A549 (cell line): ENCODE data around the gene OTOP1. TPM values are rescaled to one million over a fixed set of nuclear protein-coding genes. Genes with fewer than 3 reads are reported as not detected.

Source experiments
- ATAC-seq, 2 experiments: fragments of 200-7000 bp in 1 of 2; fragments of >200 bp in 1 of 2; cut with Nextera tagmentation in 1 of 2; cut with Tn5 transposase in 1 of 2; 3 replicates each; pipeline versions ENCODE4 v1.8.0 to v1.9.1; 2018 to 2020; ENCODE audit warnings: mild to moderate bottlenecking in 1 of 2, moderate library complexity in 1 of 2
- CTCF ChIA-PET: fragments of 300-600 bp; sonication (Branson Sonifier 250); formaldehyde crosslinking; extraction: SDS; loops from one replicate; lab custom pipeline; 2021; ENCODE audit warnings: antibody characterized with exemption, inconsistent platforms; lab: Yijun Ruan, JAX
- POLR2A ChIA-PET: fragments of 350-600 bp; formaldehyde crosslinking; extraction: SDS; loops from one replicate; lab custom pipeline; 2021; ENCODE audit warnings: antibody characterized with exemption, inconsistent platforms; lab: Yijun Ruan, JAX
- DNase-seq, 2 experiments: peaks; one replicate each; pipeline versions ENCODE4 v3.0.0 to v3.0.0-alpha.2; 2011 to 2016; ENCODE audit warnings: low read depth in 1 of 2, low spot score in 1 of 2
- FAIRE-seq: peaks from 2 replicates; lab custom pipeline; 2011; peaks lifted over from hg19 to GRCh38; lab: Jason Lieb, UNC
- H3K27ac ChIP-seq, 2 experiments: fragments of >200 bp; sonication (Bioruptor Twin); formaldehyde crosslinking; 3 replicates each; pipeline ENCODE4 v1.5.1; 2016 to 2017
- H3K4me1 ChIP-seq: fragments of >200 bp; sonication (Bioruptor Twin); formaldehyde crosslinking; 3 replicates; pipeline ENCODE4 v1.6.1; 2016
- H3K4me2 ChIP-seq: fragments of >200 bp; sonication (Bioruptor Twin); formaldehyde crosslinking; 3 replicates; pipeline ENCODE4 v1.6.1; 2016
- H3K4me3 ChIP-seq: fragments of >200 bp; sonication (Bioruptor Twin); formaldehyde crosslinking; 3 replicates; pipeline ENCODE4 v1.5.1; 2016
- H3K9me3 ChIP-seq: fragments of >200 bp; sonication (Bioruptor Twin); formaldehyde crosslinking; 3 replicates; pipeline ENCODE4 v1.6.1; 2016
- BHLHE40 ChIP-seq: IDR thresholded peaks from 2 replicates; pipeline ENCODE4 v1.6.1; 2012; ENCODE audit warnings: low read depth, low read length, inconsistent platforms
- CEBPB ChIP-seq, 2 experiments: fragments of >200 bp in 1 of 2; sonication (Bioruptor Twin) in 1 of 2; formaldehyde crosslinking in 1 of 2; IDR thresholded peaks; 2 replicates each; pipeline ENCODE4 v1.6.1; 2012 to 2016
- EP300 ChIP-seq, 2 experiments: fragments of >200 bp; sonication (Bioruptor Twin); formaldehyde crosslinking; IDR thresholded peaks; 2 replicates in 1 of 2; 3 replicates in 1 of 2; pipeline ENCODE4 v1.6.1; 2016 to 2017
- FOSB ChIP-seq: fragments of 250-450 bp; sonication (Bioruptor Pico); IDR thresholded peaks from 2 replicates; pipeline ENCODE4 v1.5.0; 2020; ENCODE audit warnings: mild to moderate bottlenecking, moderate library complexity
- FOSL2 ChIP-seq, 2 experiments: fragments of 450-650 bp in 1 of 2; fragments of >200 bp in 1 of 2; sonication (Bioruptor Twin) in 1 of 2; formaldehyde crosslinking; IDR thresholded peaks; 2 replicates each; pipeline versions ENCODE4 v1.5.0 to v1.6.1; 2016 to 2020; ENCODE audit warnings: mild to moderate bottlenecking in 1 of 2, moderate library complexity in 1 of 2
- GATA3 ChIP-seq: IDR thresholded peaks from 2 replicates; pipeline ENCODE4 v1.6.1; 2012; ENCODE audit warnings: borderline replicate concordance
- HDAC2 ChIP-seq: fragments of 200-600 bp; sonication (generic); IDR thresholded peaks from 2 replicates; pipeline ENCODE4 v1.6.1; 2016
- HEYL ChIP-seq: fragments of 250-450 bp; sonication (Bioruptor Pico); IDR thresholded peaks from 2 replicates; pipeline ENCODE4 v1.8.0; 2021; ENCODE audit warnings: mild to moderate bottlenecking, moderate library complexity
- JUN ChIP-seq, 2 experiments: fragments of >200 bp; sonication (Bioruptor Twin); formaldehyde crosslinking; IDR thresholded peaks; 2 replicates in 1 of 2; 3 replicates in 1 of 2; pipeline ENCODE4 v1.6.1; 2016 to 2017
- JUNB ChIP-seq: fragments of >200 bp; sonication (Bioruptor Twin); formaldehyde crosslinking; IDR thresholded peaks from 2 replicates; pipeline ENCODE4 v1.6.1; 2016
- KDM1A ChIP-seq: fragments of 200-600 bp; sonication (generic); IDR thresholded peaks from 2 replicates; pipeline ENCODE4 v1.6.1; 2016; ENCODE audit warnings: low read depth, mild to moderate bottlenecking
- KDM5A ChIP-seq: fragments of 200-600 bp; sonication (generic); IDR thresholded peaks from 2 replicates; pipeline ENCODE4 v1.6.1; 2016; ENCODE audit warnings: antibody characterized with exemption, mild to moderate bottlenecking
- MAFK ChIP-seq: fragments of 450-650 bp; IDR thresholded peaks from 2 replicates; pipeline ENCODE4 v1.6.1; 2014; ENCODE audit not compliant: partially characterized antibody
- MAZ ChIP-seq: fragments of 150-350 bp; IDR thresholded peaks from 2 replicates; pipeline ENCODE4 v1.6.1; 2014; ENCODE audit warnings: antibody characterized with exemption, low read depth, low read length, borderline replicate concordance
- MYC ChIP-seq: IDR thresholded peaks from 2 replicates; pipeline ENCODE4 v1.6.1; 2012; ENCODE audit warnings: mild to moderate bottlenecking, inconsistent platforms, low read length, improper control_type of control experiment, borderline replicate concordance
- NFE2L2 ChIP-seq: fragments of 150-350 bp; conservative IDR thresholded peaks from 2 replicates; pipeline ENCODE4 v1.6.1; 2014; ENCODE audit warnings: low read length
- NR3C1 ChIP-seq: fragments of >200 bp; sonication (Bioruptor Twin); formaldehyde crosslinking; IDR thresholded peaks from 3 replicates; pipeline ENCODE4 v1.6.1; 2017
- PHF8 ChIP-seq: fragments of 200-600 bp; sonication (generic); IDR thresholded peaks from 2 replicates; pipeline ENCODE4 v1.6.1; 2016; ENCODE audit warnings: low read depth, mild to moderate bottlenecking, antibody characterized with exemption, moderate library complexity, borderline replicate concordance
- RCOR1 ChIP-seq: fragments of 150-350 bp; IDR thresholded peaks from 2 replicates; pipeline ENCODE4 v1.6.1; 2014; ENCODE audit warnings: antibody characterized with exemption, low read length, low read depth
- RFX5 ChIP-seq: fragments of 450-650 bp; IDR thresholded peaks from 2 replicates; pipeline ENCODE4 v1.7.1; 2014; ENCODE audit warnings: antibody characterized with exemption, mild to moderate bottlenecking, moderate library complexity
- TP53 ChIP-seq: fragments of 250-450 bp; sonication (Bioruptor Pico); IDR thresholded peaks from 2 replicates; pipeline ENCODE4 v1.5.0; 2021; ENCODE audit warnings: mild to moderate bottlenecking, moderate library complexity
- ZC3H11A ChIP-seq: fragments of 450-650 bp; IDR thresholded peaks from 2 replicates; pipeline ENCODE4 v1.6.1; 2014; ENCODE audit warnings: antibody characterized with exemption, mild to moderate bottlenecking
- ZFP36 ChIP-seq: fragments of 450-650 bp; IDR thresholded peaks from 2 replicates; pipeline ENCODE4 v1.6.1; 2014; ENCODE audit warnings: borderline replicate concordance; ENCODE audit not compliant: partially characterized antibody
- ZNF302 ChIP-seq: fragments of 250-450 bp; sonication (Bioruptor Pico); IDR thresholded peaks from 2 replicates; pipeline ENCODE4 v1.9.0; 2021; ENCODE audit warnings: inconsistent platforms, mild to moderate bottlenecking, moderate library complexity
- WGBS: methylation state at CpG from one replicate; pipeline ENCODE4 v1.1.6; 2017; ENCODE audit errors: missing lambda C conversion rate; 5-methylcytosine and 5-hydroxymethylcytosine counted together
- polyA plus RNA-seq, 4 experiments: library from polyadenylated mRNA; depleted of rRNA in 3 of 4; stranded (reverse); fragments of >200 nt; fragmentation: RNase III in 1 of 4; extraction: RNeasy Plus Mini Kit Qiagen cat#74134 plus additional on column Dnase treatment in 1 of 4; gene quantifications; 2 replicates in 3 of 4; 3 replicates in 1 of 4; pipeline ENCODE4 v1.2.3, GENCODE V29; 2011 to 2017
- TF ChIP-seq, protein P1 (sequence below): IDR thresholded peaks from 2 replicates; pipeline ENCODE4 v1.6.1; 2012
- TF ChIP-seq, protein P2 (sequence below): fragments of >200 bp; sonication (Bioruptor Twin); formaldehyde crosslinking; IDR thresholded peaks from 3 replicates; pipeline ENCODE4 v1.6.1; 2016
- TF ChIP-seq, protein P3 (sequence below): fragments of 450-650 bp; IDR thresholded peaks from 2 replicates; pipeline ENCODE4 v1.6.1; 2014; ENCODE audit warnings: antibody characterized with exemption
- TF ChIP-seq, protein P4 (sequence below): fragments of 250-450 bp; sonication (Bioruptor Pico); IDR thresholded peaks from 2 replicates; pipeline ENCODE4 v1.5.0; 2020; ENCODE audit warnings: low read depth, mild to moderate bottlenecking, moderate library complexity

OTOP1 gene
- polyA plus RNA-seq, 2 of the 4 experiments (the other 2 are of a cell fraction): not detected

DNA sequence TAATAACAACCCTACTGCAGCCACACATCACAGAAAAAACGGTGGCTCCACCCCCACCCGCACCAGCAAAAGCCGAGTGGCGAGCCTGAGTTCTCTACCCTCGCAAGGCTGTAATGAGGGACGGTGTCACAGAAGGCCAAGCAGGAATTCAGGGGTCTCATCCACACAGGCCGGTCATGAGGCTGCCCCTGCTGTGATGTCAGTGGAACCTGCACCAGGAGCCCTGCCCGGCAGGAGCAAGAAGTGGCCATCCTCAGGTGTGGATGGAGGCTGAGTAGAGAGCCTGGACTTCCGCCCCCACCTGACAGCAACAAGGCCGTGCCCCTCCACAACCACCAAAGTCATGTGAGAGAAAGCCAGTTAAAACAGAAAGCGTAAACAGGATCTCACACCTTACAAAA is 42.6 kb upstream of the OTOP1 start:
- TF ChIP-seq CEBPB (IDR thresholded peaks at IDR 0.05): no peak
- TF ChIP-seq FOSL2 (IDR thresholded peaks at IDR 0.05): no peak
- no peak for TF ChIP-seq FOSL2 (CRISPR knock-in tag; IDR thresholded peaks at IDR 0.05)
- TF ChIP-seq, protein P1, sequence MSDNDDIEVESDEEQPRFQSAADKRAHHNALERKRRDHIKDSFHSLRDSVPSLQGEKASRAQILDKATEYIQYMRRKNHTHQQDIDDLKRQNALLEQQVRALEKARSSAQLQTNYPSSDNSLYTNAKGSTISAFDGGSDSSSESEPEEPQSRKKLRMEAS: no peak
- TF ChIP-seq MAZ: no peak
- TF ChIP-seq FOSB (CRISPR knock-in tag): no peak
- no peak for TF ChIP-seq MAFK
- TF ChIP-seq, protein P2, sequence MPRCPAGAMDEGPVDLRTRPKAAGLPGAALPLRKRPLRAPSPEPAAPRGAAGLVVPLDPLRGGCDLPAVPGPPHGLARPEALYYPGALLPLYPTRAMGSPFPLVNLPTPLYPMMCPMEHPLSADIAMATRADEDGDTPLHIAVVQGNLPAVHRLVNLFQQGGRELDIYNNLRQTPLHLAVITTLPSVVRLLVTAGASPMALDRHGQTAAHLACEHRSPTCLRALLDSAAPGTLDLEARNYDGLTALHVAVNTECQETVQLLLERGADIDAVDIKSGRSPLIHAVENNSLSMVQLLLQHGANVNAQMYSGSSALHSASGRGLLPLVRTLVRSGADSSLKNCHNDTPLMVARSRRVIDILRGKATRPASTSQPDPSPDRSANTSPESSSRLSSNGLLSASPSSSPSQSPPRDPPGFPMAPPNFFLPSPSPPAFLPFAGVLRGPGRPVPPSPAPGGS: no peak
- TF ChIP-seq NFE2L2: no peak
- no peak for TF ChIP-seq EP300 (IDR thresholded peaks at IDR 0.05)
- TF ChIP-seq KDM5A: no peak
- TF ChIP-seq, all 56 proteins: peak for 0
- DNase-seq (no peak), FAIRE-seq (no peak), ATAC-seq (no peak)
- no peak overlapping the region for H3K27ac ChIP-seq
- ChIA-PET CTCF (no interaction called here), POLR2A (no interaction called here)
- no peaks in the 10 kb centered on the region for H3K4me1 ChIP-seq
- H3K9me3 ChIP-seq: no peaks in the 10 kb centered on the region
- H3K4me3 ChIP-seq: no peak overlapping the region
- 95% methylated on average over 9 of the region's 11 CpGs for WGBS
- no peak overlapping the region for H3K4me2 ChIP-seq

DNA sequence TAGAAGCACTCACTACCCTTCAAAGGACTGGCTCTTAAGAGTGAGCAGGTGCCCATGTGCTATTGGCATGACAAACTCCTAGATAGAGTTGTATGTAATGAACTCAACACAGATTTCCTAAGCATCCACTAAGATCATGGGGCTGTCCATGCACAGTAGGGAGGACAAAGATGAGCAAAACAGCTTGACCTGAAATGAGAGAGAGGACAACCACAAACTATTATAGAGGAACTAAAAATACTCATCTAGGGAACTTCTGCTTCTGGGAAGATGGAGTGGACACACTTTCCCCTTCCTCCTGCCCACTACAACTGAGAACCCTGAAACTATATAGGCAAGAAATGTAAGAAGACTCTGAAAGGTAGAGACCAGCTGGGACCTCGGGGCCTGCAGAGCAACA is 42.0 kb upstream of the OTOP1 start:
- CTCF ChIA-PET: no interaction called here
- 90% methylated on average over 1 of the region's 1 CpG for WGBS
- H3K27ac ChIP-seq: no peak overlapping the region

DNA sequence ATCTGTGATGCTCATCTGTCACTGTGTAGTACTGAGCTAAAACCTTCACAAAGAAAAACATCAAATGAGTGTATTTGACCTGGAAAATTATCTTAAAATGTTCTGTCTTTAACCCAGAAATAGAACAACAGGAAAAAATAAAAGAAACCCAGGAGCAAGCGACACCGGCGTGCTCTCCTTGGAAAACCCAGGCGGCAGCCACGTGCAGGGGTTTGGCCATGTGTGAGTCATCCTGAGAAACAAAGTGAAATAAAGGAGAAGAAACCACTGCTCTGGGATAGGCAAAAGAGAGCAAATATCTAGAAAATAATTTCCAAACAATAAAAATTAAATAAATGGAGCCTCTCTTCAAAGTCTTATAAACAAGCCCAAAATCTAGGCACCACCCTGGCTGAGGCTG is 41.3 kb upstream of the OTOP1 start:
- no peak for FAIRE-seq
- Histone ChIP-seq H3K4me1 (no peaks in the 10 kb centered on the region), H3K9me3 (no peaks in the 10 kb centered on the region), H3K4me3 (no peak overlapping the region), H3K27ac (no peak overlapping the region), H3K4me2 (no peak overlapping the region)
- ChIA-PET POLR2A (no interaction called here), CTCF (no interaction called here)
- 88% methylated on average over 5 of the region's 5 CpGs for WGBS
- DNase-seq: no peak
- TF ChIP-seq ZC3H11A (no peak), CEBPB (IDR thresholded peaks at IDR 0.05) (no peak), RFX5 (no peak), EP300 (IDR thresholded peaks at IDR 0.05) (no peak), NR3C1 (no peak), ZNF302 (CRISPR knock-in tag) (no peak), TP53 (CRISPR knock-in tag) (no peak), HEYL (no peak), JUNB (no peak), GATA3 (no peak), PHF8 (no peak)
- TF ChIP-seq, protein P2: no peak
- TF ChIP-seq, protein P1: no peak
- TF ChIP-seq, protein P3, sequence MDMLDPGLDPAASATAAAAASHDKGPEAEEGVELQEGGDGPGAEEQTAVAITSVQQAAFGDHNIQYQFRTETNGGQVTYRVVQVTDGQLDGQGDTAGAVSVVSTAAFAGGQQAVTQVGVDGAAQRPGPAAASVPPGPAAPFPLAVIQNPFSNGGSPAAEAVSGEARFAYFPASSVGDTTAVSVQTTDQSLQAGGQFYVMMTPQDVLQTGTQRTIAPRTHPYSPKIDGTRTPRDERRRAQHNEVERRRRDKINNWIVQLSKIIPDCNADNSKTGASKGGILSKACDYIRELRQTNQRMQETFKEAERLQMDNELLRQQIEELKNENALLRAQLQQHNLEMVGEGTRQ: no peak
- no peak for ATAC-seq

More for the DNA sequence above, 42.0 kb upstream of the OTOP1 start:
- no peak overlapping the region for H3K4me3 ChIP-seq
- no peaks in the 10 kb centered on the region for H3K9me3 ChIP-seq
- POLR2A ChIA-PET: no interaction called here
- ATAC-seq: no peak
- no peak for DNase-seq
- TF ChIP-seq KDM1A: no peak
- TF ChIP-seq, protein P4, sequence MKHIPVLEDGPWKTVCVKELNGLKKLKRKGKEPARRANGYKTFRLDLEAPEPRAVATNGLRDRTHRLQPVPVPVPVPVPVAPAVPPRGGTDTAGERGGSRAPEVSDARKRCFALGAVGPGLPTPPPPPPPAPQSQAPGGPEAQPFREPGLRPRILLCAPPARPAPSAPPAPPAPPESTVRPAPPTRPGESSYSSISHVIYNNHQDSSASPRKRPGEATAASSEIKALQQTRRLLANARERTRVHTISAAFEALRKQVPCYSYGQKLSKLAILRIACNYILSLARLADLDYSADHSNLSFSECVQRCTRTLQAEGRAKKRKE: no peak
- no peak for TF ChIP-seq RCOR1
- TF ChIP-seq CEBPB (IDR thresholded peaks at IDR 0.05): no peak
- no peak for TF ChIP-seq HDAC2
- TF ChIP-seq, protein P2: no peak
- no peak for TF ChIP-seq HEYL
- TF ChIP-seq JUN (IDR thresholded peaks at IDR 0.05): no peak
- no peak for TF ChIP-seq GATA3
- no peak for TF ChIP-seq MAFK
- TF ChIP-seq ZFP36: no peak
- no peak for TF ChIP-seq NR3C1
- no peak for TF ChIP-seq BHLHE40
- no peak for TF ChIP-seq MYC
- TF ChIP-seq JUNB: no peak
- no peaks in the 10 kb centered on the region for H3K4me1 ChIP-seq
- FAIRE-seq: no peak
- no peak overlapping the region for H3K4me2 ChIP-seq
